ENCODE measurements around the gene RICTOR. TPM values are rescaled to one million over a fixed set of nuclear protein-coding genes. Genes with fewer than 3 reads are reported as not detected.

RICTOR gene
- total and polyA plus RNA-seq, 9 of the 15 experiments (the other 6 are each of a cell fraction or from before 2014, with no cell fraction given): 13.9 to 46.6 (median 22.6) TPM

DNA sequence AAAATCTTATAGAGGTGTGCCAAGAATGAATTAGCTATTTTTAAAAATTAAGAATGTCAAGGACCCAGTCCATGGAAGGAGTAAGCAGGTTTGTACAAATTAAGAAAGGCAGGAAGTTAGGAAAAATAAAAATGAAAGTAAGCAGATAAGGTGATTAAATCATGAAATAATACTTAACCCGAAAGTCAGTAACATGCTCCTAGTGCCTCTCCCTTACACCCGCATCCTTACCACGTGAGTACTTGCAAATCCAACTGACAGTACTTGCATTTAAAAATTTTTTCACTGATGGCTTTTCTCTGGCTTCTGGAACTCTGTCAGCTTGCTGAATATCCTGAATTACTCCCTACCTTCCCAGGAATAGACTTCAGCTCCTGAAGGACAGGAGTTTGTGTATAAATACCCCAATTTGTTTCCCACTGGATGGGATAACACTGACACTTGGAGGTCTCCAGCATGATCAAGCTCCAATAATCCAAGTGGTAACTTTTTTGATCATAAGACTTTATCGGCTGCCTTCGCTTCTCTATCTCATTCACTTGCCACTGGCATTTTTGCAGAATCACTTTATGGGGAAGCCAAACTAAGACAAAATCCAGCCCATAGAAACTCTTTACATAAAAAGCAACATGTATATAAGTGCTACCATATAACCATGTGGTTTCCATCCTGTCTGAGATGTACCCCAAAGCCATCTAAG, 41.6 kb upstream of the RICTOR start:
- no peak for FAIRE-seq
- no peaks in the 10 kb centered on the region for H3K79me2 ChIP-seq (ENCODE audit: control insufficient read depth, insufficient read depth, low read length)
- peak in 1 of 4 experiments; percentile 47 for DNase-seq (ENCODE audit: extremely low read depth in 1 of 4, low spot score in 3 of 4)
- WGBS (ENCODE audit: insufficient coverage, low coverage, missing lambda C conversion rate): 8% methylated on average over 5 of the region's 5 CpGs
- POLR2A ChIA-PET: interaction anchor here (0.8 to 1.0 kb wide), 2 partner anchors 13 to 41 kb away, joined by 3 to 4 read pairs; no protein-coding TSS in a partner anchor
- peak overlapping the region in 1 of 2 experiments; percentile 5; a peak in 1 of 4 replicates for H3K9ac ChIP-seq (ENCODE audit: insufficient read depth in 1 of 2, low read depth in 2 of 2, low read length in 2 of 2)
- in situ Hi-C loops (cut with MboI) (no loop called here), intact Hi-C loops (cut with micrococcal nuclease) (loop anchor here (5.0 kb wide), 1 partner anchor 38 kb away; no protein-coding TSS in a partner anchor)
- no peak overlapping the region for H3K4me3 ChIP-seq
- no peaks in the 10 kb centered on the region for H4K20me1 ChIP-seq (replicated peaks; ENCODE audit: control insufficient read depth, insufficient read depth, low read length)
- H2AFZ ChIP-seq (ENCODE audit: low read depth, low read length): peak overlapping the region; percentile 70
- no peaks in the 10 kb centered on the region for H3K27me3 ChIP-seq (ENCODE audit: control insufficient read depth in 2 of 2, insufficient read depth in 2 of 2, low read length in 2 of 2)
- H3K9me1 ChIP-seq (ENCODE audit: control insufficient read depth, insufficient read depth, low read length): no peaks in the 10 kb centered on the region
- H3K9me3 ChIP-seq (replicated peaks; ENCODE audit: control insufficient read depth, insufficient read depth, low read depth, low read length): no peaks in the 10 kb centered on the region
- H3K36me3 ChIP-seq (ENCODE audit: control insufficient read depth, insufficient read depth, low read length): no peaks in the 10 kb centered on the region
- H3K27ac ChIP-seq (ENCODE audit: extremely low read depth, low read depth, low read length): peak overlapping the region; percentile 55; the same call in 2 of the 3 replicates
- BruUV-seq (replicated peaks): no TSS peak
- peaks cover 10 to 60% of the 10 kb centered on the region in 2 experiments for H3K4me1 ChIP-seq (replicated peaks in 1 of 2; ENCODE audit: control insufficient read depth in 2 of 2, insufficient read depth in 2 of 2, low read length in 2 of 2)
- peak overlapping the region; percentile 47 for H3K4me2 ChIP-seq (ENCODE audit: insufficient read depth, low read length)
- ATAC-seq: peak; percentile 11
- CTCF ChIA-PET (ENCODE audit: low intra/inter-chr PET ratio): no interaction called here
- peak; percentile 64 for TF ChIP-seq NFE2 (IDR thresholded peaks at IDR 0.05; ENCODE audit: low read depth)
- TF ChIP-seq ZNF785 (CRISPR knock-in tag; IDR thresholded peaks at IDR 0.05): no peak
- TF ChIP-seq ZNF384 (IDR thresholded peaks at IDR 0.05; ENCODE audit: low read depth, low read length): no peak
- no peak for TF ChIP-seq NFATC3 (IDR thresholded peaks at IDR 0.05)
- no peak for TF ChIP-seq ZC3H8 (IDR thresholded peaks at IDR 0.05)
- TF ChIP-seq MEF2A (IDR thresholded peaks at IDR 0.05; ENCODE audit: control insufficient read depth, low read depth, low read length): no peak
- TF ChIP-seq MCM5 (IDR thresholded peaks at IDR 0.05; ENCODE audit: low read depth): no peak
- no peak for TF ChIP-seq SAFB2 (IDR thresholded peaks at IDR 0.05; ENCODE audit: borderline replicate concordance, low read depth, low read length, severe bottlenecking)
- TF ChIP-seq GTF2F1 (IDR thresholded peaks at IDR 0.05; ENCODE audit: low read depth, low read length): no peak
- TF ChIP-seq MYBL2 (IDR thresholded peaks at IDR 0.05; ENCODE audit: low read depth): peak; percentile 55; the same call in 1 of the 2 replicates
- no peak for TF ChIP-seq MYBL2 (CRISPR knock-in tag; IDR thresholded peaks at IDR 0.05; ENCODE audit: borderline replicate concordance)
- TF ChIP-seq, protein P1, sequence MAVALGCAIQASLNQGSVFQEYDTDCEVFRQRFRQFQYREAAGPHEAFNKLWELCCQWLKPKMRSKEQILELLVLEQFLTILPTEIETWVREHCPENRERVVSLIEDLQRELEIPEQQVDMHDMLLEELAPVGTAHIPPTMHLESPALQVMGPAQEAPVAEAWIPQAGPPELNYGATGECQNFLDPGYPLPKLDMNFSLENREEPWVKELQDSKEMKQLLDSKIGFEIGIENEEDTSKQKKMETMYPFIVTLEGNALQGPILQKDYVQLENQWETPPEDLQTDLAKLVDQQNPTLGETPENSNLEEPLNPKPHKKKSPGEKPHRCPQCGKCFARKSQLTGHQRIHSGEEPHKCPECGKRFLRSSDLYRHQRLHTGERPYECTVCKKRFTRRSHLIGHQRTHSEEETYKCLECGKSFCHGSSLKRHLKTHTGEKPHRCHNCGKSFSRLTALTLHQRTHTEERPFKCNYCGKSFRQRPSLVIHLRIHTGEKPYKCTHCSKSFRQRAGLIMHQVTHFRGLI (CRISPR knock-in tag; IDR thresholded peaks at IDR 0.05): no peak
- TF ChIP-seq, protein P2, sequence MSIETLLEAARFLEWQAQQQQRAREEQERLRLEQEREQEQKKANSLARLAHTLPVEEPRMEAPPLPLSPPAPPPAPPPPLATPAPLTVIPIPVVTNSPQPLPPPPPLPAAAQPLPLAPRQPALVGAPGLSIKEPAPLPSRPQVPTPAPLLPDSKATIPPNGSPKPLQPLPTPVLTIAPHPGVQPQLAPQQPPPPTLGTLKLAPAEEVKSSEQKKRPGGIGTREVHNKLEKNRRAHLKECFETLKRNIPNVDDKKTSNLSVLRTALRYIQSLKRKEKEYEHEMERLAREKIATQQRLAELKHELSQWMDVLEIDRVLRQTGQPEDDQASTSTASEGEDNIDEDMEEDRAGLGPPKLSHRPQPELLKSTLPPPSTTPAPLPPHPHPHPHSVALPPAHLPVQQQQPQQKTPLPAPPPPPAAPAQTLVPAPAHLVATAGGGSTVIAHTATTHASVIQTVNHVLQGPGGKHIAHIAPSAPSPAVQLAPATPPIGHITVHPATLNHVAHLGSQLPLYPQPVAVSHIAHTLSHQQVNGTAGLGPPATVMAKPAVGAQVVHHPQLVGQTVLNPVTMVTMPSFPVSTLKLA (conservative IDR thresholded peaks at IDR 0.05): 0 out of 4 replicates have a peak, but pooled peaks of 1 of the 2 experiments have one; percentile 17
- no peak for TF ChIP-seq CREBBP (IDR thresholded peaks at IDR 0.05; ENCODE audit: low read depth, low read length)
- TF ChIP-seq, protein P3, sequence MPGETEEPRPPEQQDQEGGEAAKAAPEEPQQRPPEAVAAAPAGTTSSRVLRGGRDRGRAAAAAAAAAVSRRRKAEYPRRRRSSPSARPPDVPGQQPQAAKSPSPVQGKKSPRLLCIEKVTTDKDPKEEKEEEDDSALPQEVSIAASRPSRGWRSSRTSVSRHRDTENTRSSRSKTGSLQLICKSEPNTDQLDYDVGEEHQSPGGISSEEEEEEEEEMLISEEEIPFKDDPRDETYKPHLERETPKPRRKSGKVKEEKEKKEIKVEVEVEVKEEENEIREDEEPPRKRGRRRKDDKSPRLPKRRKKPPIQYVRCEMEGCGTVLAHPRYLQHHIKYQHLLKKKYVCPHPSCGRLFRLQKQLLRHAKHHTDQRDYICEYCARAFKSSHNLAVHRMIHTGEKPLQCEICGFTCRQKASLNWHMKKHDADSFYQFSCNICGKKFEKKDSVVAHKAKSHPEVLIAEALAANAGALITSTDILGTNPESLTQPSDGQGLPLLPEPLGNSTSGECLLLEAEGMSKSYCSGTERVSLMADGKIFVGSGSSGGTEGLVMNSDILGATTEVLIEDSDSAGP (CRISPR knock-in tag; IDR thresholded peaks at IDR 0.05): no peak
- TF ChIP-seq, protein P4, sequence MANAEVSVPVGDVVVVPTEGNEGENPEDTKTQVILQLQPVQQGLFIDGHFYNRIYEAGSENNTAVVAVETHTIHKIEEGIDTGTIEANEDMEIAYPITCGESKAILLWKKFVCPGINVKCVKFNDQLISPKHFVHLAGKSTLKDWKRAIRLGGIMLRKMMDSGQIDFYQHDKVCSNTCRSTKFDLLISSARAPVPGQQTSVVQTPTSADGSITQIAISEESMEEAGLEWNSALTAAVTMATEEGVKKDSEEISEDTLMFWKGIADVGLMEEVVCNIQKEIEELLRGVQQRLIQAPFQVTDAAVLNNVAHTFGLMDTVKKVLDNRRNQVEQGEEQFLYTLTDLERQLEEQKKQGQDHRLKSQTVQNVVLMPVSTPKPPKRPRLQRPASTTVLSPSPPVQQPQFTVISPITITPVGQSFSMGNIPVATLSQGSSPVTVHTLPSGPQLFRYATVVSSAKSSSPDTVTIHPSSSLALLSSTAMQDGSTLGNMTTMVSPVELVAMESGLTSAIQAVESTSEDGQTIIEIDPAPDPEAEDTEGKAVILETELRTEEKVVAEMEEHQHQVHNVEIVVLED (CRISPR knock-in tag; IDR thresholded peaks at IDR 0.05): no peak
